Germinal center (tissue), 1 donor: ENCODE measurements around the gene SYCP2L.
"Not testable (repeated sequence)": the region's sequence is repeated elsewhere in the genome, so short reads cannot be mapped to it uniquely, and the experiment has no call there.

Experiments used
- DNase-seq: peaks from one replicate; pipeline ENCODE4 v3.0.0; 2012; ENCODE audit warnings: mixed read lengths, low spot score

SYCP2L gene

GRCh38 chr6:10957414-10957886 is 70.6 kb downstream of the SYCP2L start:
- DNase-seq, result no peak

DNA sequence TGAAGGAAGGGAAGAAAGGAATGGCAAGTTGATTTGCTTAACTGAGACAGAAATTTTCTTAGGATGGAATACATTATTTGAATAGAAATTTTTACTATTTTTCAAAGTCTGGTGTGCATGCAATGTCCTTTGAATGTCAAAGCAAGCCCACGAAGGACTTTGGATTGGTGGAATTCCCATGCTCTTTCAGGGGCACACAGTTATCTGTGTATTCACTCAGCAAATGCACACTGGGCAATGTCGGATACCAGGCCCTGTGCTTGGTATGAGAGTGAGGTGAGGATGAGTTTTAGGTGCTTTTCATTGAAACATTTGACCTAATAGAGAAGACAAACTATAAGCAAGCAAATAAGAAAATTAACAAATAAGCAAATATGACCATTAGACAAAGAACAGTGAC is 73.3 kb downstream of the SYCP2L start:
- no peak for DNase-seq

- DNase-seq, result no peak
These were observed 75.0 kb downstream of the SYCP2L start for GRCh38 chr6:10961837-10962236.

DNA sequence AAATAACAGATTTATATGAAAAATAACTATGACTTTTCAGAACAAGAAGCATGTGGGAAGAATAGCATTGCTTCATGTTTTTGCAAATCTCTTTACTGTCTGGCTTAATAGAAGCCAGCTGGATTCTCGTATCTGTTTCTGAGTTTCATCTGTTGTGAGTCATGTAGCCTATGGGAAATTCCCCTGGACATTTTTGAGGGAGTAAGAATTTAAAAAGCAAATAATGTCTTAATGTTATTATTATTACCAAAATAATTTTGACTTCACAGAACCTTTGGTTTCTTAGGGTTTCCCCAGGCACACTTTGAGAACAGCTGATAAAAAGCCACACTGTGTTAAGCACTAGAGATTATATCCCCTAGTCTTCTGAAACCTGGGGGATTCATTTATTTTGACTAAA is 75.8 kb downstream of the SYCP2L start:
- no peak for DNase-seq

DNA sequence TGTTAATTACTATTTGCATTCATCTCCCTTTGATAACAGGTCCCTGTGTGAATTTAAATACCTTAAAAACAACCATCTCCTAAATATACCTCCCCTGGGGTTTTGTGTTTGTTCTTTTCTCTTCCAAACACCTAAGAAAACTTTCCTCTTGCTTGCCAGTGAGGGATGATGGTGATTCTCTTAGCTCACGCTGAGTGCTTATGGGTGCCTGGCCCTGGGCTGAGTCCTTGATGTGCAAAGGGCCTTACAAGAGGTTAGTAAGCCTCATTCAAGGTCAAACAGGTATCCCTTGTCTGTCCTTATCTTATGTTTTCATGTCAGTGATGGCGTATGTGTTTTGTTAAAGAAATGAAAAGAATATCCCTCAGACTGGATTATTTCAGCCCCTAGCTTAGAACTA is 76.3 kb downstream of the SYCP2L start:
- no peak for DNase-seq

DNA sequence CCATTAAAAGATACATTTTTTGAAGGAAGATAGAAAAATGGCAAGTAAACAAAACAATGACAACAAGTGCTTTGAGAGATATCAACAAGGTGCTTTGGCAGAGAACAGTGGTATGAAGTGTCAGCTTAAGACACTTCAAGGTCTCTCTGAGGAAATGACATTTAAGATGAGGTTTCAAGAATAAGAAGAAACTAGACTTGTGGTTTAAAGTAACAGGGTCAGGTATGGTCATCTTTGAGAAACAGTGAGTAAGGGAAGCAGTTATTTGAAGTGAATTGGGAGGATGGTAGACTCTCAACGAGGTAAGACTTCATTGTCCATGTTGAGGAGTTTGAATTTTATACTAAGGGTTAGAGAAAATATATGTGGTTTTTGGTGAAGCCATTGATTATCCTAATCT is 77.8 kb downstream of the SYCP2L start:
- DNase-seq, result no peak

DNA sequence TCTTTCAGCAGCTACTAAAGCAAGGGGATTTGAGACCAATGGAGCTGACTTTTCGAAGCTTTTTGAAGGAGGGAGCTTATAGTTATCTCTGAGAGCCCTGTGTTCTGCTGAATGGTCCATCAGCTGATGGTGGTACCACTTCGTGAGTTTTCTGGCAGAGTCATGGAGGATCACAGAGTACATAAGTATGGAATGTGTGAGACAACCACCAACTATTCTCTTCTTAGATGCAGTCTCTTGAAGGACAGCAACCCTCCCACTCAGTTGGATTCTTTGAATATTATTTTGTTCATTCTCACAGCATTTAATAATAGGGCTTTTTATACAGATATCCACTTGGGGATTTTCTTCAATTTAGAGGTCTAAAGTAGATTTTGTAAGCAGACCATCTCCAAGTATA is 81.9 kb downstream of the SYCP2L start:
- no peak for DNase-seq

DNA sequence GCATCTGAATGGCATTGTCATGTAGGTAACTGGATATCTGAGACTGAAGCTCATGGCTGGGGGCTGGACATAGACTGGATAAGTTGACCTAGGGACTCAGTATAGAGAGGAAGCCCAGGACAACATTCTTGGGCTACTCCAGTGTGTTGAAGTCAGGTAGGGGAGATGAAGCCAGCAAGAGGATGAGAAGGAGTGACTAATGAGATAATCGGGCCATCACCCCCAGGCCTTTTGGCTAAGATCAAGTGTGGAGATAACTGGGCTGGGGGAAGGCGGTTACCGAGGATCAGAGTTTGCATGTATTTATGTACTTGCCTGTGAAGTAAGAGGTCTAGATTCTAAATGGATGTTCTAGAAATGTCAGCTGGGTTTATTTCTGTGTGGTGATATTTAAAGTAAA is 83.9 kb downstream of the SYCP2L start:
- DNase-seq, result no peak

DNA sequence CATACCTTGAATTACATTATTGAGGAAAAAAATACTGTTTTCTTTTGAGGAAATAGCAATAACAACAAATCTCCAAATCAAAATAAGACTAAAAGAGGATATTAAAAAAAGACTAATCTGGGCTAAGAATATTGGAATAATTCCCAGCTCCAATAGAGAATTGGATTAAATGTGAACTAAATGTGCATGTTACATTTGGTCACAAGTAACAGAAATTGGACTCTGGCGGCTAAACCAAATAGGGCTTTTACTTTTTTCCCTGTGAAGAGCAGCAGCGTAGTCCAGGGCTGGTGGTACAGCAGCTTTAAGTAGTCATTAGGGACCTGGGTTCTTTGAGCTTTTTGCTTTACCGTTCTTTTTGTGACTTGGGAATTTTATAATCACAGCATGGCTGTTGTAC is 85.3 kb downstream of the SYCP2L start:
- DNase-seq, result no peak

GRCh38 chr6:10976571-10976970 is 89.7 kb downstream of the SYCP2L start:
- DNase-seq, result no peak

- DNase-seq, result no peak
These were observed 90.5 kb downstream of the SYCP2L start for GRCh38 chr6:10977231-10977968.

DNA sequence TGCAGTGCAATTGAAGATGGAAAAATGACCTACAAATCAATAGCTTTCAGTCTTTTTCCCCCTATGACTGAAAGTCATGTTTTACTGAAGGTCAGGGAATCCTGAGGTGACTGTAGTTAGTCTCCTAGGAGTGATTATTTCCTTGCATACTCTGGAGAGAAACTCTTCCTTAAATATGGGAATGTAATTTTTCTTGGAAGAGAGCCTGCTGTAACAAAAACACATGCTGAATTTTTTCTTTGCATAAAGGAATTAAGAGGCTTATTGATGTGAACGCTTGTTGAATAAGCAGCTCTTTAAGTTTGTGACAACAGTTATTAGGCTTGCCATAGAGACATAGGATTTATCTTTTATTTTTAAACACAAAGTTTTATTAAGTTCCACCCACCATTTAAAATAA is 92.8 kb downstream of the SYCP2L start:
- DNase-seq, result no peak

GRCh38 chr6:10981409-10981808 is 94.6 kb downstream of the SYCP2L start:
- DNase-seq, result no peak

- DNase-seq, result not testable (repeated sequence)
These were observed 98.1 kb downstream of the SYCP2L start for GRCh38 chr6:10984959-10985358.

GRCh38 chr6:10989587-10989986 is 102.7 kb downstream of the SYCP2L start:
- DNase-seq, result no peak

GRCh38 chr6:10991115-10991514 is 104.3 kb downstream of the SYCP2L start:
- DNase-seq, result no peak

GRCh38 chr6:10993896-10994295 is 107.0 kb downstream of the SYCP2L start:
- no peak for DNase-seq

DNA sequence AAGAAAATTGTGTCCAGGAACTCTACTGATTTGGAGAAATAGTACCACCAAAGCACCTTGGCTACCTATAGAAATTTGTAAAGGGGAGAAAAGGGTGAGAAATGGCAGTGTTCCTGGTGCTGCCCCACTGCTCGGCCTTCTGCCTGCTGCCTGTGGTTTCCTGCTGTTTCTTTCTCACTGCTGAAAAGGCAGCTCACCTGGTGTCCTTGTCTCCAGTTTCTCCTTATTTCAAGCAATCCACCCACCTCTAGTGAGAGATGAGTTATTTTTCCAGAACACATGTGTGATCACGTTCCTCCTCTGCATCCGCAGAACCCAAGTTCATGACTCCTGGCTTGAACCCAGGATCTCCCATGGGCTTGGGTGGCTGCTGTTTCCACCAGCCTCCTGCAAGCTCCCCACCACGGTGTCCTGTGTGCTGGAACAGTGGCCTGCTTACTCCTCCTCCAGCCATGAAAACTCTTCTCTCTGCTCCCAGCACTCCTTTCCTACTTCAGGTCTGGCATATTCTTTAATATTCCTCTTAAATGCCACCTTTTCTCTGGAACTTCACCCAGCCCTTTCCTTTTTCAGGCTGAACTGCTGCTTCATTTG is 108.4 kb downstream of the SYCP2L start:
- DNase-seq, result no peak

- no peak for DNase-seq
These were observed 113.1 kb downstream of the SYCP2L start for GRCh38 chr6:10999994-11000393.

- no peak for DNase-seq
These were observed 115.3 kb downstream of the SYCP2L start for GRCh38 chr6:11002176-11002575.

DNA sequence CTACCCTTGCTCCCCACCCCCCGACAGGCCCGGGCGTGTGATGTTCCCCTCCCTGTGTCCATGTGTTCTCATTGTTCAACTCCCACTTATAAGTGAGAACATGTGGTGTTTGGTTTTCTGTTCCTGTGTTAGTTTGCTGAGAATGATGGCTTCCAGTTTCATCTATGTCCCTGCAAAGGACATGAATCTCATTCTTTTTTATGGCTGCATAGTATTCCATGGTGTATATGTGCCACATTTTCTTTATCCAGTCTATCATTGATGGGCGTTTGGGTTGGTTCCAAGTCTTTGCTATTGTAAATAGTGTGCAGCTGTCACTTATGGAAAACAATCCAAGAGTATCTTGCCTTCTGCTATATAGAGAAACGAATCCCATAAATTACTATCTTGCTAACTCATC is 116.4 kb downstream of the SYCP2L start:
- not testable (repeated sequence) for DNase-seq

DNA sequence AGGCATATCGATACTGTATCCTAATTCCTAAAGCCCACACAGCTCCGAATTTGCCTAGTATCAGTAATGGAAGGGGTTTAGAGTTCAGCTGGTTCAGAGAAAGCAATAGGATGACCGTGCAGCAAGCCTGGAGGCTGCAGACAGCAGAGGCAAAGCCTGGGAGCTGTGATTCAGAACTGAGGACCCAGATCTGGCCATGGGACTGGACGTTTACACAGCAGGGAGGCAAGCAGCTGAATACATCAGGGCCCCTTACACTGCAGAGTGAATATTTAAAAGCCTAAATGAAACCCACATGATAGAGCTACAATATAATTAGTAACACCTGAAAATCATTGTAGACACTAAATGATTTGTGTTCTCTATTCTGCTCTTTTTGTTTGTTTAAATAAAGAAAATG is 119.2 kb downstream of the SYCP2L start:
- no peak for DNase-seq

- DNase-seq, result no peak
These were observed 121.1 kb downstream of the SYCP2L start for GRCh38 chr6:11007715-11008608.
